GM11168 (cell line): ENCODE results near the gene AMIGO2.
"Not testable (repeated sequence)": the region's sequence is repeated elsewhere in the genome, so short reads cannot be mapped to it uniquely, and the experiment has no call there.

Source experiments
- in situ Hi-C: fragments of 300-500 bp; cut with MboI; formaldehyde crosslinking; loops from one replicate; pipeline ENCODE4 v1.12.0; 2022; ENCODE audit warnings: low sequenced_read_pairs; ENCODE audit not compliant: unreplicated experiment

Gene AMIGO2

GRCh38 chr12:47079468-47079980 is at the start of gene AMIGO2, which contains the start of gene PCED1B:
Gene AMIGO2 (minus strand): TSS chr12:47079959. CDS start chr12:47079002, 957 bp downstream.
Gene PCED1B (plus strand): TSS chr12:47079621. CDS start chr12:47235064, 155,443 bp downstream.
- in situ Hi-C loops: no loop called here

GRCh38 chr12:47126246-47126645 is 46.5 kb upstream of the AMIGO2 start:
- in situ Hi-C loops: no loop called here

GRCh38 chr12:47124451-47124850 is 44.7 kb upstream of the AMIGO2 start:
- in situ Hi-C loops: no loop called here

GRCh38 chr12:47123730-47124129 is 44.0 kb upstream of the AMIGO2 start:
- in situ Hi-C loops: no loop called here

- in situ Hi-C loops: no loop called here
These were observed 42.8 kb upstream of the AMIGO2 start for GRCh38 chr12:47122602-47123001.

GRCh38 chr12:47121146-47121545 is 41.4 kb upstream of the AMIGO2 start:
- in situ Hi-C loops: no loop called here

- in situ Hi-C loops: no loop called here
These were observed 41.0 kb upstream of the AMIGO2 start for GRCh38 chr12:47120736-47121135.

- in situ Hi-C loops: not testable (repeated sequence)
These were observed 37.5 kb upstream of the AMIGO2 start for GRCh38 chr12:47117305-47117704.

GRCh38 chr12:47114481-47114892 is 34.7 kb upstream of the AMIGO2 start:
- in situ Hi-C loops: no loop called here

- in situ Hi-C loops: no loop called here
These were observed 32.9 kb upstream of the AMIGO2 start for GRCh38 chr12:47112679-47113078.

GRCh38 chr12:47111854-47112253 is 32.1 kb upstream of the AMIGO2 start:
- in situ Hi-C loops: no loop called here

GRCh38 chr12:47111392-47111778 is 31.6 kb upstream of the AMIGO2 start:
- in situ Hi-C loops: no loop called here

- in situ Hi-C loops: no loop called here
These were observed 31.1 kb upstream of the AMIGO2 start for GRCh38 chr12:47110718-47111391.

- in situ Hi-C loops: no loop called here
These were observed 30.3 kb upstream of the AMIGO2 start for GRCh38 chr12:47110011-47110541.

- in situ Hi-C loops: no loop called here
These were observed 28.2 kb upstream of the AMIGO2 start for GRCh38 chr12:47107926-47108325.

- in situ Hi-C loops: no loop called here
These were observed 27.7 kb upstream of the AMIGO2 start for GRCh38 chr12:47107446-47107845.

- in situ Hi-C loops: no loop called here
These were observed 26.3 kb upstream of the AMIGO2 start for GRCh38 chr12:47105914-47106674.

- in situ Hi-C loops: no loop called here
These were observed 23.3 kb upstream of the AMIGO2 start for GRCh38 chr12:47102845-47103651.

GRCh38 chr12:47102406-47102805 is 22.6 kb upstream of the AMIGO2 start:
- in situ Hi-C loops: no loop called here

GRCh38 chr12:47100160-47100559 is 20.4 kb upstream of the AMIGO2 start:
- in situ Hi-C loops: no loop called here
